Activated CD4-positive, alpha-beta T cell treated with anti-CD3 and anti-CD28 coated beads for 4 hours (primary cell): ENCODE measurements around the gene SGTB.
"Not testable (repeated sequence)": the region's sequence is repeated elsewhere in the genome, so short reads cannot be mapped to it uniquely, and the experiment has no call there.

Experiments
- DNase-seq, 2 donors: peaks; one replicate each; pipeline ENCODE4 v3.0.0-alpha.2; 2020

Gene SGTB

DNA sequence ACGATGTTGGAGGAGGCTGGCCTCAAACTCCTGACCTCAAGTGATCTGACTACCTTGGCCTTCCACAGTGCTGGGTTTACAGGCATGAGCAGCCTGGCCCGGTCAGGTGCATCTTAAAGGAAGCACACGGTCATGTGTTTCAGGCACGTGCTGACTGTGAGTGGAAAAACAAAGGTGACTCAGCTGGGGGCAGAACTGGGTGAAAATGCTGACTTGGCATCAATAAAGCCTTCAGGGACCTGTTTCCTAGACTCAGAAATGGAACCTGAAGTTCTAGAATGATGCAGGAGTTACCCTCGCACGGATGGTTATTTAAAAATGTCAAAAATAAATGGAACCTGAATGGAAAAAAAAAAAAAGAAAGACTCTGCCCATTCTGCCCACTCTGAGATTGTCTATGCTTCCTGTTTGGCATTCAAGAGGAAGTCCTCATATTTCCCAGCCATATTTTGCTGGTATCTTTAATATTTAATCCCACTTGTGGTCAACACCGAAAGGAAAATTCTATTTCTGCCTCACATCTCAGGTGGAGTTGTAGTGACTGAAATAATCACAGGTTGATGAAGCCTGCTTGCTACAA is 12.4 kb upstream of the SGTB start:
- not testable (repeated sequence) for DNase-seq

GRCh38 chr5:65732046-65732445 is 10.1 kb upstream of the SGTB start:
- not testable (repeated sequence) for DNase-seq

GRCh38 chr5:65730910-65731309 is 9.0 kb upstream of the SGTB start:
- DNase-seq: no peak

DNA sequence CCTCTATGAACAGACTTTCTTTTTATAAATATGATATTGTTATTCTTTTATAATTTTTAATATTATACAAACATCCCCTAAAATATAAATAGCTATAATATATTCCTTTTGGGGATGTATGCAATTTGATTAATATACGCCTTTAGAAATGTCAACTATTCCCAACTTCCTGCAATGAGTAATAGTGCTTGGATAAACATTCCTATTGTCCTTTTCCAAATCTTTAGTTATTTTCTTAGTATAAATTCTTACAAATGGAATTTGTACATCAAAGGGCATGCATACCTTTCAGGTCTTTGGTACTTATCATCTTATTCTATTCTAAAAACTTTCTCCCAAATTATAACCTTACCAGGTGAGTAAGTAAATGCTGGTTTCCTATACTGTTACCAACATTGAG is 6.3 kb upstream of the SGTB start:
- no peak for DNase-seq

- no peak for DNase-seq
Measured at GRCh38 chr5:65727491-65728156, 5.7 kb upstream of the SGTB start.

DNA sequence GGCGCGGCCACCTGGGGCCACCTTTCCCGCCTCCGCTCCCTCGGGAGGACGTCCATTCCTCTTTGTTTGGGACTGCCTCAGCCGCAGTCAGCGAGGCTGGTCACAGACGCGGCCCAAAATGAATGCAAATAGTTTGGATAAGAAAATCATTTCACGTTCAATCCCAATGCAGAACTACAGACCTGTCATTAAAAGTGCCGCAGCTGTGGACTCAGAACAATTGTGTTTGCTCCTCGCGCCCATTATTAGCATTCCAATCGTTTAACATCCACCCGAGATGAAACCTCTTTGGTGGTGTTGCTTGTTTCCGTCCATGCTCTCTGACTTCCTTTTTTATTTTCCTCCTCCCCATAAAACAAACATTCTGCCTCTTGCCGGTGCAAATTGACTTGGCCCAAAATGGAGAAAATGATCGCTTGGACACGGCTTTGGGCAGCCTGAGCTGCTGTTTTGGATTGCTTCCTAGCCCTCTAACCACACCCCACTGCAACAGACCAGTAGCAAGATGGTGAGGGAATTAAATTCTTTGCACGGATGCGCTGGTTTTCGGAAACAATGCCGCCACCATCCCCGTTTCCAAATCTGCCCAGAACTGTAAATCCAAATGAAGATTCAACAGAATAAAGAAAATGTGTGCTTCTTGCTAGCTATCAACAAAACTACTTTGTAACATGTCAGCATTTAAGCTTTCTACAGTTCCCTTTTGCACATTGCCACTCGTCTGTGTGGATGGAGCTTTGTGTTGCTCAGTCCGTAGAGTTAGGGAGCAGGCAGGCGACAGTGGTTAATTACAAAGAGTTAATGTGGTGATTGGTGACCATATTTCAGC is 880 bp upstream of the SGTB start:
- no peak for DNase-seq

DNA sequence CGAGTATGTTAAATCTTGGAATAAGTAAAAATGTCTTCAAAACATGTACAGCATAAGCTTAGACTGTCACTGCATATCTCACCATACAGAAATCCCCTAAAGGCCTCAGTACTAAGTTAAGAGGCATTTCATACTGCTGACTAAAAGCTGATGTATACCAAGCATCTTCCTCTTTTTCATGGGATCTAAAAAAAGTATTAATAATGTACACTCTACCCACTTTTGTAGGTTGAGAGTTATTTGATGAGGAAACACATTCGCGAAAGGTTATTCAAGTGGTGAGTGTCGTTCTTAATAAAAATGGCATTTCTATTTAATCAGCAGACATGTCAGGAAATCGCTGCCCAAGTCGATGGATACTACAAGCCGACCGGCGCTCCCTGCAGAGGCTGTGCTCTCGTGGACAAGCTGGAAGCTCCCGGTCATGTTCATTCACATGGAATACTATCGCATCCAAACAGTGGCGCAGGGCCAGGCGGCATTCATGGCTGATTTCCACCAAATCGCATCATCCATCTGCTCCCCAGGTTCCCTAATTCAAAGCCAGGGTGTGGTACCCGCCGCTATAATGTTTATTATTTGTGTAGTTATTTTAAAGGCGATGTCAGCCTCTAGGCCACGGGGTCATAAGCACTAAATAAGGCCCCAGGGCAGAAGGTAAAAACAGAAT is 724 bp downstream of the SGTB start:
- peak in 1 of 2 donors; percentile 4 for DNase-seq

GRCh38 chr5:65718576-65719310 is 3.2 kb downstream of the SGTB start:
- no peak for DNase-seq

DNA sequence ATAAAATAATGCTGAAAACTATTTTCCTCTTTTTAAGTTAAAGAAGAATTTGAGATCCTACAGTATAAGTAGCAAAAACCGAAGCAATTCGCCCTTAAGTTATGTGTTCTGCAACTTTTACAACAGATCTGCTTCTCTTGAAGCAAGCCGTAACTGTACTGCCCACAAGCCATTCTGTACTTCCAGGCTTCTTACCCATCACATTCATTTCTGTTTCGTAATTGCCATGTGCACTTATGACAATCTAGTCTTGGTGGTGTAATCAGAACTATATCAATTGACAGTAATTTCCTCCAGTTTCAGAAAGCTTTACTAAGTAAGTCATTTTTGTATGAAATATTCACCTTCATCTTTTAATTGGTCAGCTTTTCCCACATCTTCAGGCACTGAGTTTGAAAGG is 13.8 kb downstream of the SGTB start:
- DNase-seq: no peak

GRCh38 chr5:65707663-65708062 is 14.2 kb downstream of the SGTB start:
- DNase-seq: no peak

GRCh38 chr5:65704621-65705239 is 17.2 kb downstream of the SGTB start:
- DNase-seq: no peak

- DNase-seq: no peak
Measured at GRCh38 chr5:65702036-65702435, 19.9 kb downstream of the SGTB start.

- DNase-seq: no peak
Measured at GRCh38 chr5:65699338-65699737, 22.6 kb downstream of the SGTB start.

GRCh38 chr5:65696892-65697291 is 25.0 kb downstream of the SGTB start:
- no peak for DNase-seq

GRCh38 chr5:65695896-65696295 is 26.0 kb downstream of the SGTB start:
- no peak for DNase-seq

DNA sequence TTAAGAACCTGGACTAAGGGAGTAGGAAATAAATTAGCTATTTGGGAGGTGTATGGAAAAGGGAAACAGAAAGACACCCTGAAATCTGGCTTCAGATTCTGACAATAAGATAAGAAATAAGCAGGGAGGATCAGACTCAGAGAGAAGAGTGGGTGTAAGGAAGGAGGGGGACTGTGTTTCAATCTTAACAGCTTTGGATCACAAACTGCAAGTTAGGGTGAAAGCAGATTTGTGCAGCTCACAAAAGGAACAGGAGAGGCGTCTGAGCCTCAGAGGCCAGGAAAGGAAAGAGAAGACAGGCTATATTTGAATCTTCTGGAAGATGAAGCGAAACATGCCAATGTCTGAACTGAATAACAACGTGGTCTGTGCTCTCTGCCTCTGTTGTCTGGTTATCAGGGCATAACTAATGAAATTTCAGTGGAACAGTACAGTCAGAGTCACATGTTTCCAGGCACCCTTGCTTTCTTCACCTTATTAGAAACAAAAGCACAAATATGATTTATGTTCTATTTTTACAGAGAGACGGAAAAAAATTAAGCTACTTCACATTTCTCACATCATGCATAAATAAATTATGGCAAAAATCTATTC is 26.6 kb downstream of the SGTB start:
- no peak for DNase-seq

DNA sequence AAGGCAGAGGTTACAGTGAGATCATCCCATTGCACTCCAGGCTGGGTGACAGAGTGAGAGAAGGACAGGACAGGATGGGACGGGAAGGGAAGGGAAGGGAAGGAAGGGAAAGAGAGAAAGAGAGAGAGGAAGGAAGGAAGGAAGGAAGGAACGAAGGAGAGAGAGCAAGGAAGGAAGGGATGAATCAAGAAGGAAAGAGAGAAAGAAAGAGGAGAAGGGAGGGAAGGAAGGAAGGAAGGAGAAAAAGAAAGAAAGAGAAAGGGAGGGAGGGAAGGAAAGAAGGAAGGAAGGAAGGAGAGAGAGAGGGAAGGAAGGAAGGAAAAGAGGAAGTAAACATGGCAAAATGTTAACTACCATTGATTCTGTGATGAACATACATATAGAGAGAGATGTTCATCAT is 28.8 kb downstream of the SGTB start:
- no peak for DNase-seq

DNA sequence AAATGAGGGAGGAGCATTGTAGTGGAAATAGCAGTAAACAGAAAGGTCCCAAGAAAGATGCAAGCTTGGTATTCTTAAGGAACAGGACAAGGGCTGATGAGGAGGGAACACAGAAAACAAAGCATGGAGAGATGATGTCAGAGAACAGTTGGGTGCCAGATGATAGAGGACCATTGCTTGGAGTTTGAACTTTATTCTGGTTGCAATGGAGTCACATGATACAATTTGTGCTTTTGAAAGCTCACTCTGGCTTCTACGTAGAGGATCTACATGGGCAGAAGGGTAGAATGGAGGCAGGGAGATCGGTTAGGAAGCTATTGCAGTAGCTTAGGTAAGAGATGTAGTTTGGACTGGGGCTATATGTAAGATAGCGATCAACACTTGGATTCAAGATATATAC is 39.8 kb downstream of the SGTB start:
- DNase-seq: no peak

GRCh38 chr5:65676056-65676455 is 45.9 kb downstream of the SGTB start:
- not testable (repeated sequence) for DNase-seq

GRCh38 chr5:65674749-65675148 is 47.2 kb downstream of the SGTB start:
- no peak for DNase-seq

GRCh38 chr5:65672796-65673195 is 49.1 kb downstream of the SGTB start:
- no peak for DNase-seq

DNA sequence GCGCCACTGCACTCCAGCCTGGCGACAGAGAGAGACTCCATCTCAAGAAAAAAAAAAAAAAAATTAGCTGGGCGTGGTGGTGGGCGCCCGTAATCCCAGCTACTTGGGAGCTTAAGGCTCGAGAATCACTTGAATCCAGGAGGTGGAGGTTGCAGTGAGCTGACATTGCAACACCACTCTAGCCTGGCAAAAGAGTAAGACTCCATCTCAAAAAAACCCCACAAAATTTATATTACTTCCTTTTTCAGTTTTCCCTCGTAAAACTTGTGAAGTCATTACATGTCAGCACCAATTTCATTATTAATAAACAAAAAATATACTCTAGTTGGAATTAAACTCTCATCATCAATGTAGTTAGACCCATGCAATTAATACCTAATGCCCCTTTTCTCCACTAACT is 53.2 kb downstream of the SGTB start:
- no peak for DNase-seq
